SK-N-SH (cell line): Measurements from ENCODE around the gene LIN7C.

ENCODE experiments used
- ELF1 ChIP-seq: IDR thresholded peaks from 2 replicates; pipeline ENCODE4 v1.4.0; 2012
- EZH2phosphoT487 ChIP-seq: fragments of 200-600 bp; sonication (generic); IDR thresholded peaks from 2 replicates; pipeline ENCODE4 v1.6.1; 2017; ENCODE audit warnings: low read depth, mixed run types, mild to moderate bottlenecking, antibody characterized with exemption, moderate library complexity, borderline replicate concordance
- TF ChIP-seq, protein P1 (sequence below): fragments of 200-600 bp; sonication (generic); IDR thresholded peaks from 2 replicates; pipeline ENCODE4 v1.6.1; 2017; ENCODE audit warnings: antibody characterized with exemption, mild to moderate bottlenecking, moderate library complexity

DNA sequence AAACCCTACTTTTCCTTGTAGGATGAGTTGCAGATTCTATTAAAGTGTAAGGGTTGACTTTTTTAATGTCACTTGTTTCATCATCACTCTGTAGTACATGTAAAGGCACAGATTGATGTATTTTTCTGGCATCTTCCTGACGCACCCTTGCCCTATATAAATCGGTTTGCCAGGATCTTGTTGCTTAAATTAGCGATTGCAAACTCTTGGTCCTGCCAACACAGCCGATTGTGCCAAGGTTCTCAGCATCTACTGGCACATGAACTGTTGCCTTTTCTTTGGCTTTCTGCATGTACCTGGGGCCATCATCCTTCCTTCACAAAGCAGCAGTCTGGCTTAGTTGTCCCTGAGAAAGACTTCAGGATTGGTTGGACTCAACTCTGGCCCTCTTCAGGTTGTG is 7.5 kb upstream of the LIN7C start:
- TF ChIP-seq, protein P1, sequence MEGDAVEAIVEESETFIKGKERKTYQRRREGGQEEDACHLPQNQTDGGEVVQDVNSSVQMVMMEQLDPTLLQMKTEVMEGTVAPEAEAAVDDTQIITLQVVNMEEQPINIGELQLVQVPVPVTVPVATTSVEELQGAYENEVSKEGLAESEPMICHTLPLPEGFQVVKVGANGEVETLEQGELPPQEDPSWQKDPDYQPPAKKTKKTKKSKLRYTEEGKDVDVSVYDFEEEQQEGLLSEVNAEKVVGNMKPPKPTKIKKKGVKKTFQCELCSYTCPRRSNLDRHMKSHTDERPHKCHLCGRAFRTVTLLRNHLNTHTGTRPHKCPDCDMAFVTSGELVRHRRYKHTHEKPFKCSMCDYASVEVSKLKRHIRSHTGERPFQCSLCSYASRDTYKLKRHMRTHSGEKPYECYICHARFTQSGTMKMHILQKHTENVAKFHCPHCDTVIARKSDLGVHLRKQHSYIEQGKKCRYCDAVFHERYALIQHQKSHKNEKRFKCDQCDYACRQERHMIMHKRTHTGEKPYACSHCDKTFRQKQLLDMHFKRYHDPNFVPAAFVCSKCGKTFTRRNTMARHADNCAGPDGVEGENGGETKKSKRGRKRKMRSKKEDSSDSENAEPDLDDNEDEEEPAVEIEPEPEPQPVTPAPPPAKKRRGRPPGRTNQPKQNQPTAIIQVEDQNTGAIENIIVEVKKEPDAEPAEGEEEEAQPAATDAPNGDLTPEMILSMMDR = no peak
- no peak for TF ChIP-seq EZH2phosphoT487
- TF ChIP-seq ELF1 = no peak
